ENCODE measurements around the gene COLEC11. TPM values are rescaled to one million over a fixed set of nuclear protein-coding genes. Genes with fewer than 3 reads are reported as not detected.
"Not testable (repeated sequence)": the region's sequence is repeated elsewhere in the genome, so short reads cannot be mapped to it uniquely, and the experiment has no call there.

The COLEC11 gene
- total RNA-seq, 1 donor from 2014 or later: 2.3 TPM

DNA sequence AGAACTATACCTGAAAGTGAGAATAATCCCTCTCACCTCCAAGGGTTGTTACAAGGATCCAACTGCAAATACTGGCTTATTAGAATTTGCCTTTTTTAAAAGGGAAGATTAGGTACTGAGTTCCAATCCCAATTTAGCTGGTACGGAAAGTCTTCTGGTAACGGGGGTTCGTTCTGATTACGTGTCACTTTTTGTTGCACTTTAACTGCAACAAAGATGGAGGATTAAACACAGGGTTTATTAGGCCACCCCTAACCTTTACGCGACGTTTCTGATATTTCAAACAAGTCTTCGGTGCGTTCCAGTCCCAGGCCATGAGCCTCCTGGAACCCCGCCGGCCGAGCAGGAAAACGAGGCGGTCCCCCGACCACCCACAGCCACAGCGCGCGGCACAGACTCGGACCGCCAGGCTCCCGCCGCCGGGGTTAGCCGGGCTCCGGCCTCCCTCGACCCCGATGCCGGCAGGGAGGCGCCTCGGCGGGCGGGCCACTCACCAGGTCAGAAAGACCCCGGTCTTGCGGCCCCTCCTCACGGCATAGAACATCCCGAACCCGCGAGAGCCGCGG is 37.2 kb upstream of the COLEC11 start:
- Mint-ChIP-seq H3K4me1 (ENCODE audit: unreplicated experiment) (peaks cover 10% of the 10 kb centered on the region), H3K36me3 (ENCODE audit: low read depth, unreplicated experiment) (peaks cover 18% of the 10 kb centered on the region), H3K27ac (ENCODE audit: unreplicated experiment) (peak overlapping the region; percentile 87), H3K9me3 (ENCODE audit: unreplicated experiment) (no peaks in the 10 kb centered on the region), H3K27me3 (ENCODE audit: unreplicated experiment) (peaks cover 3% of the 10 kb centered on the region), H3K4me3 (ENCODE audit: unreplicated experiment) (peak overlapping the region; percentile 93)
- DNase-seq (ENCODE audit: low spot score): no peak
- TF ChIP-seq, protein P1, sequence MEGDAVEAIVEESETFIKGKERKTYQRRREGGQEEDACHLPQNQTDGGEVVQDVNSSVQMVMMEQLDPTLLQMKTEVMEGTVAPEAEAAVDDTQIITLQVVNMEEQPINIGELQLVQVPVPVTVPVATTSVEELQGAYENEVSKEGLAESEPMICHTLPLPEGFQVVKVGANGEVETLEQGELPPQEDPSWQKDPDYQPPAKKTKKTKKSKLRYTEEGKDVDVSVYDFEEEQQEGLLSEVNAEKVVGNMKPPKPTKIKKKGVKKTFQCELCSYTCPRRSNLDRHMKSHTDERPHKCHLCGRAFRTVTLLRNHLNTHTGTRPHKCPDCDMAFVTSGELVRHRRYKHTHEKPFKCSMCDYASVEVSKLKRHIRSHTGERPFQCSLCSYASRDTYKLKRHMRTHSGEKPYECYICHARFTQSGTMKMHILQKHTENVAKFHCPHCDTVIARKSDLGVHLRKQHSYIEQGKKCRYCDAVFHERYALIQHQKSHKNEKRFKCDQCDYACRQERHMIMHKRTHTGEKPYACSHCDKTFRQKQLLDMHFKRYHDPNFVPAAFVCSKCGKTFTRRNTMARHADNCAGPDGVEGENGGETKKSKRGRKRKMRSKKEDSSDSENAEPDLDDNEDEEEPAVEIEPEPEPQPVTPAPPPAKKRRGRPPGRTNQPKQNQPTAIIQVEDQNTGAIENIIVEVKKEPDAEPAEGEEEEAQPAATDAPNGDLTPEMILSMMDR (IDR thresholded peaks at IDR 0.05; ENCODE audit: unreplicated experiment): no peak

GRCh38 chr2:3558205-3559014 is 36.5 kb upstream of the COLEC11 start, which contains the start of gene RNASEH1:
RNASEH1 (minus strand) TSS chr2:3558333; CDS start chr2:3558260, 73 bp downstream.
- peak within 1 kb of the TSS; percentile 87 for H3K27ac Mint-ChIP-seq (ENCODE audit: unreplicated experiment)
- peaks cover 10% of the 10 kb centered on the region for H3K4me1 Mint-ChIP-seq (ENCODE audit: unreplicated experiment)
- peak; percentile 99 for DNase-seq (ENCODE audit: low spot score)
- peaks cover 3% of the 10 kb centered on the region for H3K27me3 Mint-ChIP-seq (ENCODE audit: unreplicated experiment)
- H3K9me3 Mint-ChIP-seq (ENCODE audit: unreplicated experiment): no peaks in the 10 kb centered on the region
- peaks cover 18% of the 10 kb centered on the region for H3K36me3 Mint-ChIP-seq (ENCODE audit: low read depth, unreplicated experiment)
- H3K4me3 Mint-ChIP-seq (ENCODE audit: unreplicated experiment): peak within 1 kb of the TSS; percentile 93
- TF ChIP-seq, protein P1 (IDR thresholded peaks at IDR 0.05; ENCODE audit: unreplicated experiment): no peak

- Mint-ChIP-seq H3K9me3 (ENCODE audit: unreplicated experiment) (no peaks in the 10 kb centered on the region), H3K4me1 (ENCODE audit: unreplicated experiment) (peaks cover 4% of the 10 kb centered on the region), H3K36me3 (ENCODE audit: low read depth, unreplicated experiment) (no peaks in the 10 kb centered on the region), H3K4me3 (ENCODE audit: unreplicated experiment) (no peak overlapping the region), H3K27ac (ENCODE audit: unreplicated experiment) (no peak overlapping the region), H3K27me3 (ENCODE audit: unreplicated experiment) (peaks cover 12% of the 10 kb centered on the region)
- no peak for DNase-seq (ENCODE audit: low spot score)
- TF ChIP-seq, protein P1 (IDR thresholded peaks at IDR 0.05; ENCODE audit: unreplicated experiment): no peak
These were observed 31.4 kb upstream of the COLEC11 start for GRCh38 chr2:3563521-3563976.

- no peak overlapping the region for H3K4me3 Mint-ChIP-seq (ENCODE audit: unreplicated experiment)
- H3K27me3 Mint-ChIP-seq (ENCODE audit: unreplicated experiment): peaks cover 12% of the 10 kb centered on the region
- H3K9me3 Mint-ChIP-seq (ENCODE audit: unreplicated experiment): no peaks in the 10 kb centered on the region
- H3K27ac Mint-ChIP-seq (ENCODE audit: unreplicated experiment): no peak overlapping the region
- H3K4me1 Mint-ChIP-seq (ENCODE audit: unreplicated experiment): no peaks in the 10 kb centered on the region
- TF ChIP-seq, protein P1 (IDR thresholded peaks at IDR 0.05; ENCODE audit: unreplicated experiment): no peak
- H3K36me3 Mint-ChIP-seq (ENCODE audit: low read depth, unreplicated experiment): no peaks in the 10 kb centered on the region
- DNase-seq (ENCODE audit: low spot score): no peak
These were observed 29.8 kb upstream of the COLEC11 start for GRCh38 chr2:3565117-3565516.

DNA sequence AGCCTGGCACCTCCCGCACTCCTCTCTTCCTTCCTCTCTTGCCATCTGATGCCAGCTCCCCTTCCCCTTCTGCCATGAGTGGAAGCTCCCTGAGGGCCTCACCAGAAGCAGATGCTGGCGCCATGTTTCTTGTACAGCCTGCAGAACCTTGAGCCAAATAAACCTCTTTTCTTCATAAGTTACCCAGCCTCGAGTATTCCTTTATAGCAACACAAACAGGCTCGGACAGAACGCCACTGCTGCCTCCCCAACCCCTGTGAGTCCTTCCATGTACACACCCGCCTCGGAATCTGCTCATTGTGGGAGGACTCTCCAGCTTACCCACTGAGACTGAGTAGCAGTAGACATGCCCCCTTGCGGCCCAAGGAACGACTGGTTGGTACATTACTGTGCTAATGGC is 28.1 kb upstream of the COLEC11 start:
- Mint-ChIP-seq H3K4me1 (ENCODE audit: unreplicated experiment) (no peaks in the 10 kb centered on the region), H3K9me3 (ENCODE audit: unreplicated experiment) (no peaks in the 10 kb centered on the region), H3K27ac (ENCODE audit: unreplicated experiment) (no peak overlapping the region), H3K4me3 (ENCODE audit: unreplicated experiment) (no peak overlapping the region), H3K27me3 (ENCODE audit: unreplicated experiment) (peaks cover 10% of the 10 kb centered on the region), H3K36me3 (ENCODE audit: low read depth, unreplicated experiment) (no peaks in the 10 kb centered on the region)
- no peak for DNase-seq (ENCODE audit: low spot score)
- TF ChIP-seq, protein P1 (IDR thresholded peaks at IDR 0.05; ENCODE audit: unreplicated experiment): no peak

DNA sequence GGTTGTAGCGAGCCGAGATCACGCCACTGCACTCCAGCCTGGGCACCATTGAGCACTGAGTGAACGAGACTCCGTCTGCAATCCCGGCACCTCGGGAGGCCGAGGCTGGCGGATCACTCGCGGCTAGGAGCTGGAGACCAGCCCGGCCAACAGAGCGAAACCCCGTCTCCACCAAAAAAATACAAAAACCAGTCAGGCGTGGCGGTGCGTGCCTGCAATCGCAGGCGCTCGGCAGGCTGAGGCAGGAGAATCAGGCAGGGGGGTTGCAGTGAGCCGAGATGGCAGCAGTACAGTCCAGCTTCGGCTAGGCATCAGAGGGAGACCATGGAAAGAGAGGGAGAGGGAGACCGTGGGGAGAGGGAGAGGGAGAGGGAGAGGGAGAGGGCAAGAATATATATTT is 25.3 kb upstream of the COLEC11 start:
- H3K4me1 Mint-ChIP-seq (ENCODE audit: unreplicated experiment); H3K27ac Mint-ChIP-seq (ENCODE audit: unreplicated experiment); H3K4me3 Mint-ChIP-seq (ENCODE audit: unreplicated experiment); H3K9me3 Mint-ChIP-seq (ENCODE audit: unreplicated experiment); H3K36me3 Mint-ChIP-seq (ENCODE audit: low read depth, unreplicated experiment); H3K27me3 Mint-ChIP-seq (ENCODE audit: unreplicated experiment); DNase-seq (ENCODE audit: low spot score): not testable (repeated sequence)

Data from endothelial cell (in vitro differentiated cells).